Measurements from ENCODE around the gene PTP4A1.

Gene PTP4A1

DNA sequence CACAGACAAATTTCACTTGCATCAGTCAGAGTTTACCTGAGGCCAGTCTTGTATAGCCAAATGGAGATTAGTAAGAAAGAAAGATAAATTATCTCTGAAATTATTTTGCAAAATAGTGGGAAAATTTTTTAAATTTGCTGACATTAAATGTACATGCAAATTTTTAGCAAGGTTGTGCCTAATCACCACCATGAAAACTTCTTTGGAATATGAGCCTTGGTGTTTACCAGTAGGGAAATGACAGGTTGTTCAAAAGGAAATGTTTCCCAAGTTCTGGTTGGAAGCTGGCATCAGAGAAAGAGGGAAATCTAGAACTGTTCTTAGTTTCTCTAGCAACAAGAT is 34.4 kb upstream of the PTP4A1 start:
- no peaks in the 10 kb centered on the region for H3K27me3 ChIP-seq
- no peaks in the 10 kb centered on the region for H3K4me1 ChIP-seq
- no peaks in the 10 kb centered on the region for H3K9me3 ChIP-seq
- TF ChIP-seq CTCF (IDR thresholded peaks at IDR 0.05; ENCODE audit: low read depth, low read length), result no peak
- H3K36me3 ChIP-seq, result no peaks in the 10 kb centered on the region
- no peak for DNase-seq
- H3K4me3 ChIP-seq (ENCODE audit: low read depth, low read length), result no peak overlapping the region

GRCh38 chr6:63538550-63538949 is 33.7 kb upstream of the PTP4A1 start:
- Histone ChIP-seq H3K4me3 (ENCODE audit: low read depth, low read length) (no peak overlapping the region), H3K4me1 (no peaks in the 10 kb centered on the region), H3K36me3 (no peaks in the 10 kb centered on the region), H3K27me3 (no peaks in the 10 kb centered on the region), H3K9me3 (no peaks in the 10 kb centered on the region)
- DNase-seq, result no peak
- TF ChIP-seq CTCF (IDR thresholded peaks at IDR 0.05; ENCODE audit: low read depth, low read length), result no peak

DNA sequence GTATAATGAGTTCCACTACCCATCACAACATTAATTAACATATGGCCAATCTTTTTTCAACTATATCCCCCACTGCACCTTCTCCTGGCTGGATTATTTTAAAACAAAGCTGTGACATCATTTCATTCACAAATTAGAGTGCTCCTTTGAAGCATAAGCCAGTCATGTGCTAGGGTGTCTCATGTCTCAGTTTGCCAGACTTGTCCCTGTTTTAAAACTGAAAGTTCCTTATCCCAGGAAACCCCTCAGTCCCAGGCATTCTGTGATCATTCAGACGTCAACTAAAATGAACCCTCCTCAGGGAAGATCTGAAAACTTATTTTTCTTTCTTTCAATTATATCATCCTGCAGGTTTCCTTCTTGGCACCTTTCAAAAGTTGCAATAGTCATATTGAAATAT is 29.3 kb upstream of the PTP4A1 start:
- no peak for TF ChIP-seq CTCF (IDR thresholded peaks at IDR 0.05; ENCODE audit: low read depth, low read length)
- DNase-seq, result no peak
- H3K9me3 ChIP-seq, result no peaks in the 10 kb centered on the region
- H3K4me1 ChIP-seq, result no peaks in the 10 kb centered on the region
- H3K27me3 ChIP-seq, result no peaks in the 10 kb centered on the region
- H3K36me3 ChIP-seq, result no peaks in the 10 kb centered on the region
- no peak overlapping the region for H3K4me3 ChIP-seq (ENCODE audit: low read depth, low read length)

DNA sequence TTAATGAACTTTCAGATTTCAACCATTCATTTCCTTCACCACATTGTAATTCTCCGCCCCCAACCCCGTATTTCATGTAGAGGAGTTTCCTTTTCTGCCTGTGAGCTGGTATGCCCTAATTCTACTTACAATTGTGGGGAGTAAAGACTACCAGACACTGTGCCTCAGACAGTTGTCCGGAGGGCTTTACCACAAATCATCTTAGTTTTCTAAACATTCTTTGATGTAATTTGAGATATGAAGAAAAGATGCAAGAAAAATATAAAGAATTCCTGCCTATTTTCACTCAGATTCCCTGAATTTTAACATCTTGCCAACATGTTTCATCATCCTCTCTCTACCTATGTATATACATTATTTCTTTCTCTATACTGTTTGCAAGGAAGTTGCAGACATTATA is 28.3 kb upstream of the PTP4A1 start:
- H3K27me3 ChIP-seq, result no peaks in the 10 kb centered on the region
- no peaks in the 10 kb centered on the region for H3K4me1 ChIP-seq
- no peaks in the 10 kb centered on the region for H3K36me3 ChIP-seq
- H3K9me3 ChIP-seq, result no peaks in the 10 kb centered on the region
- no peak for DNase-seq
- H3K4me3 ChIP-seq (ENCODE audit: low read depth, low read length), result no peak overlapping the region
- TF ChIP-seq CTCF (IDR thresholded peaks at IDR 0.05; ENCODE audit: low read depth, low read length), result no peak

- H3K4me3 ChIP-seq (ENCODE audit: low read depth, low read length), result no peak overlapping the region
- H3K27me3 ChIP-seq, result no peaks in the 10 kb centered on the region
- H3K9me3 ChIP-seq, result no peaks in the 10 kb centered on the region
- no peak for TF ChIP-seq CTCF (IDR thresholded peaks at IDR 0.05; ENCODE audit: low read depth, low read length)
- DNase-seq, result no peak
- H3K36me3 ChIP-seq, result no peaks in the 10 kb centered on the region
- H3K4me1 ChIP-seq, result no peaks in the 10 kb centered on the region
These were observed 26.0 kb upstream of the PTP4A1 start for GRCh38 chr6:63546236-63546635.

- no peak for TF ChIP-seq CTCF (IDR thresholded peaks at IDR 0.05; ENCODE audit: low read depth, low read length)
- no peak for DNase-seq
- Histone ChIP-seq H3K4me1 (no peaks in the 10 kb centered on the region), H3K36me3 (no peaks in the 10 kb centered on the region), H3K27me3 (no peaks in the 10 kb centered on the region), H3K4me3 (ENCODE audit: low read depth, low read length) (no peak overlapping the region), H3K9me3 (no peaks in the 10 kb centered on the region)
These were observed 25.6 kb upstream of the PTP4A1 start for GRCh38 chr6:63546697-63547096.

Measured in BE2C (cell line).